ENCODE measurements around the gene COPS8. TPM values are rescaled to one million over a fixed set of nuclear protein-coding genes. Genes with fewer than 3 reads are reported as not detected.

The COPS8 gene
- total and polyA plus RNA-seq, 2 of the 8 experiments (the other 6 are each of a cell fraction or from before 2014, with no cell fraction given) = 59.3 to 67.5 TPM

- CTCF ChIA-PET (ENCODE audit: partially characterized antibody) = no interaction called here
- WGBS, 2 experiments (ENCODE audit: extremely low coverage in 1 of 2, insufficient coverage in 1 of 2, insufficient read length in 1 of 2, insufficient replicate concordance in 2 of 2, low coverage in 1 of 2, low lambda C conversion rate in 2 of 2, missing lambda C conversion rate in 1 of 2) = 92% methylated on average over 5 of the region's 5 CpGs; no CpG with 5 or more reads in 1 of the 2 experiments
- no peak for FAIRE-seq
- TF ChIP-seq TAF7 (optimal IDR thresholded peaks at IDR 0.05; ENCODE audit: borderline replicate concordance, low read depth, low read length) (no peak), CHD2 (IDR thresholded peaks at IDR 0.05; ENCODE audit: low read length) (no peak), PHF8 (conservative IDR thresholded peaks at IDR 0.05; ENCODE audit: low read depth, low read length) (no peak), CHD1 (IDR thresholded peaks at IDR 0.05; ENCODE audit: low read depth, low read length) (no peak), POU5F1 (IDR thresholded peaks at IDR 0.05; ENCODE audit: low read depth, low read length) (no peak), CEBPB (IDR thresholded peaks at IDR 0.05; ENCODE audit: low read depth, low read length) (no peak), USF2 (IDR thresholded peaks at IDR 0.05; ENCODE audit: low read length) (no peak), JUN (IDR thresholded peaks at IDR 0.05; ENCODE audit: low read depth, low read length) (no peak), RBBP5 (IDR thresholded peaks at IDR 0.05; ENCODE audit: borderline replicate concordance, low read depth, low read length) (no peak), ZNF274 (IDR thresholded peaks at IDR 0.05; ENCODE audit: borderline replicate concordance, extremely low read depth, low read length) (no peak), EZH2 (IDR thresholded peaks at IDR 0.05; ENCODE audit: low read depth, low read length, severe bottlenecking) (no peak), POLR2A (IDR thresholded peaks at IDR 0.05; ENCODE audit: control extremely low read depth in 1 of 2, low read depth in 2 of 2, low read length in 2 of 2) (no peak), RFX5 (IDR thresholded peaks at IDR 0.05; ENCODE audit: borderline replicate concordance, low read depth, low read length) (no peak), YY1 (IDR thresholded peaks at IDR 0.05; ENCODE audit: low read depth, low read length) (no peak)
- TF ChIP-seq, protein P1, sequence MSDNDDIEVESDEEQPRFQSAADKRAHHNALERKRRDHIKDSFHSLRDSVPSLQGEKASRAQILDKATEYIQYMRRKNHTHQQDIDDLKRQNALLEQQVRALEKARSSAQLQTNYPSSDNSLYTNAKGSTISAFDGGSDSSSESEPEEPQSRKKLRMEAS (IDR thresholded peaks at IDR 0.05) = no peak
Measured at GRCh38 chr2:237057893-237058300, 27.8 kb upstream of the COPS8 start.

More at GRCh38 chr2:237057893-237058300, 27.8 kb upstream of the COPS8 start:
- Histone ChIP-seq H3K27ac (ENCODE audit: low read depth, low read length) (no peak overlapping the region), H3K4me2 (ENCODE audit: insufficient read depth in 1 of 2, low read depth in 2 of 2, low read length in 2 of 2) (no peak overlapping the region), H2AK5ac (ENCODE audit: low read depth, low read length) (no peak overlapping the region), H4K91ac (replicated peaks; ENCODE audit: insufficient read length, low read length) (no peak overlapping the region), H2BK20ac (ENCODE audit: low read length) (no peak overlapping the region), H4K5ac (ENCODE audit: insufficient read length, low read depth, low read length) (no peak overlapping the region), H4K8ac (ENCODE audit: extremely low read depth, insufficient read depth, low read length) (no peak overlapping the region), H3K79me2 (ENCODE audit: control insufficient read depth in 1 of 2, insufficient read depth in 2 of 2, low read length in 2 of 2) (no peaks in the 10 kb centered on the region), H3K23me2 (ENCODE audit: low read depth, low read length) (no peaks in the 10 kb centered on the region), H2BK12ac (ENCODE audit: low read depth, low read length) (no peak overlapping the region), H3K4me1 (replicated peaks in 1 of 4; ENCODE audit: control insufficient read depth in 3 of 4, insufficient read depth in 4 of 4, low read length in 3 of 4) (peaks cover 0 to 2% (median under 1%) of the 10 kb centered on the region in 4 experiments; a peak in 1 of 7 replicates), H2BK15ac (ENCODE audit: low read length) (no peak overlapping the region), H3K18ac (ENCODE audit: extremely low read depth, low read length) (no peak overlapping the region), H3K4me3 (ENCODE audit: extremely low read depth in 1 of 4, insufficient read depth in 2 of 4, low read depth in 3 of 4, low read length in 4 of 4) (no peak overlapping the region), H3K14ac (ENCODE audit: insufficient read length) (no peak overlapping the region), H2AFZ (ENCODE audit: low read length) (no peak overlapping the region), H3K79me1 (ENCODE audit: low read depth, low read length) (no peaks in the 10 kb centered on the region), H3K9me3 (ENCODE audit: insufficient read depth in 2 of 2, low read depth in 1 of 2, low read length in 1 of 2) (no peaks in the 10 kb centered on the region), H3K36me3 (ENCODE audit: control insufficient read depth in 2 of 4, insufficient read depth in 4 of 4, low read length in 3 of 4) (no peaks in the 10 kb centered on the region), H4K20me1 (replicated peaks in 1 of 2; ENCODE audit: control insufficient read depth in 1 of 2, insufficient read depth in 2 of 2, low read length in 2 of 2) (no peaks in the 10 kb centered on the region), H3K9ac (replicated peaks in 1 of 4; ENCODE audit: extremely low read depth in 1 of 4, low read depth in 3 of 4, low read length in 3 of 4) (no peak overlapping the region), H3K4ac (replicated peaks; ENCODE audit: insufficient read length, low read depth, low read length) (no peak overlapping the region), H3K56ac (replicated peaks; ENCODE audit: insufficient read length, low read depth, low read length) (no peak overlapping the region), H3K27me3 (replicated peaks in 1 of 4; ENCODE audit: control insufficient read depth in 3 of 4, extremely low read depth in 1 of 4, insufficient read depth in 3 of 4, low read length in 3 of 4) (no peaks in the 10 kb centered on the region), H2BK120ac (replicated peaks; ENCODE audit: low read depth, low read length) (no peak overlapping the region), H2BK5ac (ENCODE audit: low read depth, low read length) (no peak overlapping the region), H3K23ac (ENCODE audit: insufficient read length) (no peak overlapping the region)
- no peak for DNase-seq (ENCODE audit: low read depth in 1 of 2, low spot score in 2 of 2)
- POLR2A ChIA-PET (ENCODE audit: partially characterized antibody) = no interaction called here

All from H1 (cell line).